Dermis blood vessel endothelial cell (primary cell): ENCODE results near the gene UBE2E2. TPM values are rescaled to one million over a fixed set of nuclear protein-coding genes. Genes with fewer than 3 reads are reported as not detected.

Experiments used
- DNase-seq: peaks from one replicate; pipeline ENCODE4 v3.0.0; 2010
- total RNA-seq: library from RNA; depleted of rRNA; stranded (reverse); fragments of >200 nt; gene quantifications from 2 replicates; pipeline ENCODE4 v1.2.3, GENCODE V29; 2014

The UBE2E2 gene
- total RNA-seq, 1 donor from 2014 or later, result 32.2 TPM

GRCh38 chr3:23198801-23199200, 4.3 kb upstream of the UBE2E2 start:
- no peak for DNase-seq

GRCh38 chr3:23199649-23200048, 3.5 kb upstream of the UBE2E2 start:
- DNase-seq, result no peak

GRCh38 chr3:23201154-23201838, 1.8 kb upstream of the UBE2E2 start:
- peak; percentile 14 for DNase-seq

- DNase-seq, result no peak
Measured at GRCh38 chr3:23202203-23202920, 765 bp upstream of the UBE2E2 start.

GRCh38 chr3:23203708-23204330, 692 bp downstream of the UBE2E2 start:
- DNase-seq, result peak; percentile 28

GRCh38 chr3:23206366-23206765, 3.2 kb downstream of the UBE2E2 start:
- DNase-seq, result no peak

- DNase-seq, result no peak
Measured at GRCh38 chr3:23209103-23209502, 6.0 kb downstream of the UBE2E2 start.

GRCh38 chr3:23209747-23210487, 6.8 kb downstream of the UBE2E2 start:
- no peak for DNase-seq

- no peak for DNase-seq
Measured at GRCh38 chr3:23213813-23214212, 10.7 kb downstream of the UBE2E2 start.

GRCh38 chr3:23217872-23218554, 14.9 kb downstream of the UBE2E2 start:
- DNase-seq, result peak; percentile 25

GRCh38 chr3:23219117-23219516, 16.0 kb downstream of the UBE2E2 start:
- DNase-seq, result no peak

GRCh38 chr3:23219552-23219951, 16.4 kb downstream of the UBE2E2 start:
- DNase-seq, result no peak

GRCh38 chr3:23221136-23221535, 18.0 kb downstream of the UBE2E2 start:
- no peak for DNase-seq

- DNase-seq, result no peak
Measured at GRCh38 chr3:23232016-23232415, 28.9 kb downstream of the UBE2E2 start.

- no peak for DNase-seq
Measured at GRCh38 chr3:23232854-23233253, 29.7 kb downstream of the UBE2E2 start.

GRCh38 chr3:23235264-23235663, 32.1 kb downstream of the UBE2E2 start:
- DNase-seq, result no peak

GRCh38 chr3:23236890-23237289, 33.8 kb downstream of the UBE2E2 start:
- no peak for DNase-seq

- DNase-seq, result no peak
Measured at GRCh38 chr3:23238156-23238555, 35.0 kb downstream of the UBE2E2 start.

- DNase-seq, result no peak
Measured at GRCh38 chr3:23238578-23238977, 35.5 kb downstream of the UBE2E2 start.

- DNase-seq, result no peak
Measured at GRCh38 chr3:23239211-23240068, 36.3 kb downstream of the UBE2E2 start.

- DNase-seq, result no peak
Measured at GRCh38 chr3:23240171-23240785, 37.2 kb downstream of the UBE2E2 start.
